Choroid plexus epithelial cell (primary cell): ENCODE data around the gene TNFRSF25.

ENCODE experiments used
- DNase-seq: peaks from one replicate; pipeline ENCODE4 v3.0.0-alpha.2; 2010; ENCODE audit warnings: low read depth
- H3K4me3 ChIP-seq: 2 replicates; pipeline ENCODE4 v1.5.1; 2011; ENCODE audit warnings: low read depth, mild to moderate bottlenecking, control low read depth, low read length, moderate library complexity
- TF ChIP-seq, protein P1 (sequence below): conservative IDR thresholded peaks from 2 replicates; pipeline ENCODE4 v1.5.1; 2011; ENCODE audit warnings: low read depth, mild to moderate bottlenecking, control low read depth, inconsistent platforms, low read length, moderate library complexity

Gene TNFRSF25, protein sequence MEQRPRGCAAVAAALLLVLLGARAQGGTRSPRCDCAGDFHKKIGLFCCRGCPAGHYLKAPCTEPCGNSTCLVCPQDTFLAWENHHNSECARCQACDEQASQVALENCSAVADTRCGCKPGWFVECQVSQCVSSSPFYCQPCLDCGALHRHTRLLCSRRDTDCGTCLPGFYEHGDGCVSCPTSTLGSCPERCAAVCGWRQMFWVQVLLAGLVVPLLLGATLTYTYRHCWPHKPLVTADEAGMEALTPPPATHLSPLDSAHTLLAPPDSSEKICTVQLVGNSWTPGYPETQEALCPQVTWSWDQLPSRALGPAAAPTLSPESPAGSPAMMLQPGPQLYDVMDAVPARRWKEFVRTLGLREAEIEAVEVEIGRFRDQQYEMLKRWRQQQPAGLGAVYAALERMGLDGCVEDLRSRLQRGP

DNA sequence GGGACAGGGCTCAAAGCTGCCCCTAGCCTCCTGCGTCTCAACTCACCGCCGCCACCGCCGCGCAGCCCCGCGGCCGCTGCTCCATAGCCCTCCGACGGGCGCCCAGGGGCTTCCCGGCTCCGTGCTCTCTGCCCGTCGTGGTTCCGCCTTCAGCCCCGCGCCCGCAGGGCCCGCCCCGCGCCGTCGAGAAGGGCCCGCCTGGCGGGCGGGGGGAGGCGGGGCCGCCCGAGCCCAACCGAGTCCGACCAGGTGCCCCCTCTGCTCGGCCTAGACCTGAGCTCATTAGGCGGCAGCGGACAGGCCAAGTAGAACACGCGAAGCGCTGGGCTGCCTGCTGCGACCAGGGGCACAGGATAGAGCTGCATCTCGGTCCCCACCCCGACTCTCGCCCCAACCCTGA, at the start of gene TNFRSF25:
Gene TNFRSF25, minus strand, starts transcription at position 151 of the 400 bp plus-strand sequence. Its CDS starts 66 bp downstream, at position 85.
- TF ChIP-seq, protein P1, sequence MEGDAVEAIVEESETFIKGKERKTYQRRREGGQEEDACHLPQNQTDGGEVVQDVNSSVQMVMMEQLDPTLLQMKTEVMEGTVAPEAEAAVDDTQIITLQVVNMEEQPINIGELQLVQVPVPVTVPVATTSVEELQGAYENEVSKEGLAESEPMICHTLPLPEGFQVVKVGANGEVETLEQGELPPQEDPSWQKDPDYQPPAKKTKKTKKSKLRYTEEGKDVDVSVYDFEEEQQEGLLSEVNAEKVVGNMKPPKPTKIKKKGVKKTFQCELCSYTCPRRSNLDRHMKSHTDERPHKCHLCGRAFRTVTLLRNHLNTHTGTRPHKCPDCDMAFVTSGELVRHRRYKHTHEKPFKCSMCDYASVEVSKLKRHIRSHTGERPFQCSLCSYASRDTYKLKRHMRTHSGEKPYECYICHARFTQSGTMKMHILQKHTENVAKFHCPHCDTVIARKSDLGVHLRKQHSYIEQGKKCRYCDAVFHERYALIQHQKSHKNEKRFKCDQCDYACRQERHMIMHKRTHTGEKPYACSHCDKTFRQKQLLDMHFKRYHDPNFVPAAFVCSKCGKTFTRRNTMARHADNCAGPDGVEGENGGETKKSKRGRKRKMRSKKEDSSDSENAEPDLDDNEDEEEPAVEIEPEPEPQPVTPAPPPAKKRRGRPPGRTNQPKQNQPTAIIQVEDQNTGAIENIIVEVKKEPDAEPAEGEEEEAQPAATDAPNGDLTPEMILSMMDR, result no peak
- no peak within 1 kb of the TSS for H3K4me3 ChIP-seq
- DNase-seq, result no peak

DNA sequence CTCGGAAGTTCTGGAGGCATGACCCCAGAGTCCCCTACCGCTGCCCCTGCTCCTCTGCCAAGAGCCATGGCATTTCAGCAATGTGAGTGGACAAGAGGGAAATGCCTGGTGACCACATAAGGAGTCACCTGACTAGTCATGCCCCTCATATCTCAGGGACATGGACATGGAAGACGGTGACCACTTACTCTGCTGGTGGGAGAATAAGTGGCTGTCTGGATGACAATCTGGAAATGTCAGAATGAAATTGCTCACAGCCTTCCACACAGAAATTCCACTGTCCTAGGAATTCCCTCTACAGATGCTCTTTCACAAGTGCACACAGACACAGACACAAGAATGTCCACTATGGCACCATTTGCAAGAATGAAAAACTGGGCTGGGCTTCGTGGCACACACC, 49.8 kb upstream of the TNFRSF25 start:
- H3K4me3 ChIP-seq, result no peak overlapping the region
- TF ChIP-seq, protein P1, result no peak
- DNase-seq, result no peak

DNA sequence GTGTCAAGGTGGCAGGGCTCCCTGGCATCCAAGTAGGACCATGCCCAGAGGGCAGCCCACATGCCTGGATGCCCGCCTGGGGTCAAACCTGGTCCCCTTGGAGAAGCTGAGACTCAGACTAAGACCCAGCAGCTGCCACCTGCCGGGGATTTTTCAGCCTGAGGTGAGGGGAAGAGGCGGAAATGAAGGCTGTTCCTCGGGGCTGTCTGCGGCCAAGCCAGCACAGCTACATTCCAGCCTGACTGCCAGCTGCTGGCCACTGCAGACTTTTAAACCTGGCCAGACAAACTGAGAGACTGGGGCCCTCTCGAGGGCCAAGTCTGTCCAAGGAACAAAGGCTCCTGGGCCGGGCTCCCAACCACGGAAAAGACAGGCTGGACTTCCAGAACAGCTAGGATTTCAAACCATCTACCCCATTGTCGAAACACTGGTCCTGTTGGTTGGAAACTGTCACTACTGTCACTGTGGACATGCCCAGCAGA, 47.4 kb upstream of the TNFRSF25 start:
- DNase-seq, result no peak
- TF ChIP-seq, protein P1, result no peak
- H3K4me3 ChIP-seq, result no peak overlapping the region

DNA sequence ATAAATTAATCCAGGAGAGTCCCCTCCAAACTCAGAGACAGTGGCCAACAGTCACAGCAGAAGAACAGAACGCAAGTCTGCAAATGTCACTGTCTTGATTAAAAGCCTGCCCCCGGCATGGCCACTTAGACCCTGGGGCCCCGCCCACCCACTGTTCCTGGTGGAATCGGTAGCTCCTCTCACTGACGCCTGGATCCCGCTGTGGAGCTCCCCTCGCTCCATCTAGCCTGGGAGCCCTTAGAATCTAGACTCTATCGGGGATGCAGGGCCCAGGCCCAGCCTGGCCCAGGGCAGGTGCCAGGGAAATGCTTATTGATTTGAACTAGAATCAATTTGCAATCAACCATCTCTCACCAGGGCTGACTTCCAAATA, 46.9 kb upstream of the TNFRSF25 start:
- H3K4me3 ChIP-seq, result no peak overlapping the region
- TF ChIP-seq, protein P1, result no peak
- no peak for DNase-seq

DNA sequence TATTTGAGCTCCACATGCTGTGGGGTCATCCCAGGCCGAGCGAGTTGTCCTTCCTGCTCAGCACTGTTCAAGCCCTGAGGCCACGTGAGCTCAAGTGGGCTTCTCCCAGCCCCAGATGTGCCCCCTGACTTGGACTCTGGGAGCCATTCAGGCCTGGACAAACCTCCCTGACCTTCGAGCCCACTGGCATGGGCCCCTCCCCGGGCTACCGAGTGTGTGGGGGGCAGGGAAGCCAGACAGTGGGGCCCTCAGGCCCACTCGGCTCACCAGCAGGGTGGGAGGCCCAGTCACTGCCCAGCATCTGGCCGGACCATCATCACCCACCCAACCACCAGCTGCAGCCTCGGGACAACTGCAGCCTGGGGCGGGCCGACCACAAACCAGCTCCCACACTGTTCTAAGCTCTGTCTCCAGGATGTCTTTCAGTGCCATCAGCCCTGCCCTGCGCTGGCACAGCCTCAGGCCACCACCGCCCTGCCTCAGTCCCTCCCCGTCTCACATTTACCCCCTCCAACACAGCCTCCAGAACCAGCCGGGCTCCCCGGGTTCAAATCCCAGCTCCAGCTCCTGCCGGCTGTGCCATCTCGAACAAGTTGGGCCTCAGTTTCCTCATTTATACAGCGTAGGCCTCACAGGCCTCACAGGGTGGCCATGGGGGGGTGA, 46.4 kb upstream of the TNFRSF25 start:
- H3K4me3 ChIP-seq, result no peak overlapping the region
- no peak for DNase-seq
- TF ChIP-seq, protein P1, result no peak

DNA sequence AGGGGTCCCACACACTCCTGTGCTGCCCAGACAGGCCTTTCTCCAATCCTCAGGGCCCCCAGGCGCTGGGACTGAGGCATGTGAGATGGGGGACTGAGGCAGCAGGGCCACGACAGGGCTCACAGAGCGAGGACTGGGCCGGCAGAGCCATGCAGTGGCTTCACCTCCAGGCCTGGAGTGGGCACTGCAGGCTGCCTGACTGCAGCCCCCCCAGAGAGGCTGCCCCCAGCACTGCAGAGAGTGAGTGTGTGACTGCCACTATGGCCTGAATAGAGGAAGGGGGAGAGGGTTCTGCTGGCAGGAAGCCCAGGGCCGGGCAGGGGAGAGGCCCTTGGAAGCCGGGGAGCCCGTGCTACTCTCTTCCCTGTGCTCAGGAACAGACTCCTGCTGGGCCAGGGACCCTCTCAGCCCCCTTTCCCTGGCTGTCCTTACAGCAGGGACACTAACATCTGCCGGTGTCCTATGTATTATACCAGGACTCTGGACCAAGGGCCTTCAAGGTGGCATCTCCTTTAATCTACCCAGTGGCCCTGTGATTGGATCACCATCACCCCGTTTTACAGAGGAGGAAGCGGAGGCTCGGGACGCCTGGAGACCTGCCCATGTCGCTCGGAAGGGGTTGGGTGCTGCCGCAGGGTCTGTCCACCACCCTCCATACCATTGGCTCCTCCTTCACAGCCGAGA, 45.7 kb upstream of the TNFRSF25 start:
- no peak for DNase-seq
- no peak overlapping the region for H3K4me3 ChIP-seq
- TF ChIP-seq, protein P1, result no peak
